Endothelial cell of umbilical vein (primary cell): ENCODE measurements around the gene NALCN.

Source experiments
- EZH2 ChIP-seq: IDR thresholded peaks from 2 replicates; pipeline ENCODE4 v1.6.1; 2012; ENCODE audit warnings: borderline replicate concordance, low read depth, mild to moderate bottlenecking, moderate library complexity, low read length, inconsistent platforms; ENCODE audit not compliant: severe bottlenecking
- JUN ChIP-seq: IDR thresholded peaks from 2 replicates; pipeline ENCODE4 v1.6.1; 2011; ENCODE audit warnings: borderline replicate concordance, low read depth; ENCODE audit not compliant: insufficient read length, insufficient read depth
- POLR2A ChIP-seq: IDR thresholded peaks from 2 replicates; pipeline ENCODE4 v1.6.1; 2012; ENCODE audit warnings: low read depth, mild to moderate bottlenecking, control low read depth, low read length
- TF ChIP-seq, protein P1 (sequence below), 2 donors: IDR thresholded peaks; 1 replicate in 1 of 2; 2 replicates in 1 of 2; pipeline ENCODE4 v1.5.1; 2011; ENCODE audit warnings: low read length in 2 of 2, mild to moderate bottlenecking in 2 of 2, moderate library complexity in 2 of 2, control low read depth in 1 of 2, inconsistent platforms in 1 of 2, low read depth in 1 of 2; ENCODE audit not compliant: insufficient read depth in 1 of 2; ENCODE audit errors: extremely low read depth in 1 of 2
- TF ChIP-seq, protein P2 (sequence below): IDR thresholded peaks from 2 replicates; pipeline ENCODE4 v1.6.1; 2011; ENCODE audit not compliant: insufficient read depth, insufficient read length

DNA sequence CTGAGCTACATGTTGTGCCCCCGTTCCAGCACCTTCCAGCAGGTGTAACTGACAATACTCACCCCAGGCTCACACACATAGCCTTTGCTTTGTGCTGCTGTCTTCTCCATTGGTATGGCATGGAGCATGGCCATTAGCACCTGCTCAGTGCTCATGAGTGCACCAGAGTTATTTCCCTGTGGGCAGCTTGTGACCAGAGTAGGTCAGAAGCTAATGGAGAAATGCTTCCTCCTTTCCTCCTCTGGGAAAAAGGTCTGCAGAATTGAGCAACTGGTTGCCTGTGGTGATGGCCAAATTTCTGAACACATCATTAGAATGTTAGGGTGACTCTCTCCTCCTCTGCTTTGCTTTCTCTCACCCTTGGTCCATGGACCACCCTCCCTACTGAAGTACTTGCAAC lies 397.2 kb downstream of the NALCN start:
- TF ChIP-seq JUN, result no peak
- TF ChIP-seq, protein P1, sequence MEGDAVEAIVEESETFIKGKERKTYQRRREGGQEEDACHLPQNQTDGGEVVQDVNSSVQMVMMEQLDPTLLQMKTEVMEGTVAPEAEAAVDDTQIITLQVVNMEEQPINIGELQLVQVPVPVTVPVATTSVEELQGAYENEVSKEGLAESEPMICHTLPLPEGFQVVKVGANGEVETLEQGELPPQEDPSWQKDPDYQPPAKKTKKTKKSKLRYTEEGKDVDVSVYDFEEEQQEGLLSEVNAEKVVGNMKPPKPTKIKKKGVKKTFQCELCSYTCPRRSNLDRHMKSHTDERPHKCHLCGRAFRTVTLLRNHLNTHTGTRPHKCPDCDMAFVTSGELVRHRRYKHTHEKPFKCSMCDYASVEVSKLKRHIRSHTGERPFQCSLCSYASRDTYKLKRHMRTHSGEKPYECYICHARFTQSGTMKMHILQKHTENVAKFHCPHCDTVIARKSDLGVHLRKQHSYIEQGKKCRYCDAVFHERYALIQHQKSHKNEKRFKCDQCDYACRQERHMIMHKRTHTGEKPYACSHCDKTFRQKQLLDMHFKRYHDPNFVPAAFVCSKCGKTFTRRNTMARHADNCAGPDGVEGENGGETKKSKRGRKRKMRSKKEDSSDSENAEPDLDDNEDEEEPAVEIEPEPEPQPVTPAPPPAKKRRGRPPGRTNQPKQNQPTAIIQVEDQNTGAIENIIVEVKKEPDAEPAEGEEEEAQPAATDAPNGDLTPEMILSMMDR (IDR thresholded peaks at IDR 0.05; ENCODE audit: extremely low read depth in 1 of 2, insufficient read depth in 1 of 2, low read depth in 1 of 2, low read length in 2 of 2), result no peak
- no peak for TF ChIP-seq POLR2A
- no peak for TF ChIP-seq EZH2
- TF ChIP-seq, protein P2, sequence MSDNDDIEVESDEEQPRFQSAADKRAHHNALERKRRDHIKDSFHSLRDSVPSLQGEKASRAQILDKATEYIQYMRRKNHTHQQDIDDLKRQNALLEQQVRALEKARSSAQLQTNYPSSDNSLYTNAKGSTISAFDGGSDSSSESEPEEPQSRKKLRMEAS, result no peak
